HEK293 (cell line): ENCODE data around the gene BOD1.

Source experiments
- CTCF ChIA-PET: fragments of 350-600 bp; formaldehyde crosslinking; extraction: SDS; loops from one replicate; lab custom pipeline; 2021; ENCODE audit warnings: antibody characterized with exemption; lab: Yijun Ruan, JAX
- POLR2A ChIA-PET: fragments of 300-600 bp; formaldehyde crosslinking; extraction: SDS; loops from one replicate; lab custom pipeline; 2020; ENCODE audit warnings: antibody characterized with exemption, inconsistent platforms; lab: Yijun Ruan, JAX
- H3K27ac ChIP-seq: fragments of 200-500 bp; sonication (Bioruptor generic); 2 replicates; pipeline ENCODE4 v1.5.1; 2014; ENCODE audit warnings: low read depth, low read length, control low read depth, inconsistent platforms; ENCODE audit errors: extremely low read depth
- H3K36me3 ChIP-seq, 2 experiments: fragments of 200-500 bp in 1 of 2; sonication (Bioruptor generic) in 1 of 2; 1 replicate in 1 of 2; 2 replicates in 1 of 2; pipeline ENCODE4 v1.5.1; 2014 to 2017; ENCODE audit warnings: inconsistent platforms in 2 of 2, low read length in 2 of 2; ENCODE audit not compliant: control insufficient read depth in 2 of 2, insufficient read depth in 1 of 2
- H3K4me1 ChIP-seq: fragments of 200-500 bp; sonication (Bioruptor generic); 2 replicates; pipeline ENCODE4 v1.5.1; 2014; ENCODE audit warnings: mild to moderate bottlenecking, low read length, inconsistent platforms; ENCODE audit not compliant: control insufficient read depth, insufficient read depth
- H3K4me3 ChIP-seq: 2 replicates; pipeline ENCODE4 v1.5.1; 2011; ENCODE audit warnings: low read depth, mild to moderate bottlenecking, control low read depth, low read length, moderate library complexity
- H3K9me3 ChIP-seq: fragments of 200-500 bp; sonication (Bioruptor generic); 2 replicates; pipeline ENCODE4 v1.5.1; 2014; ENCODE audit warnings: low read depth, low read length, inconsistent platforms; ENCODE audit not compliant: control insufficient read depth, insufficient read depth
- CTCF ChIP-seq: fragments of 450-650 bp; formaldehyde crosslinking; IDR thresholded peaks from 2 replicates; pipeline ENCODE4 v1.5.1; 2016; ENCODE audit warnings: missing biosample characterization, missing genetic modification characterization
- FEZF1 ChIP-seq: fragments of 450-650 bp; formaldehyde crosslinking; IDR thresholded peaks from 2 replicates; pipeline ENCODE4 v1.5.1; 2016; ENCODE audit warnings: missing biosample characterization, missing genetic modification characterization
- GFI1B ChIP-seq: fragments of 450-650 bp; formaldehyde crosslinking; IDR thresholded peaks from 2 replicates; pipeline ENCODE4 v1.5.1; 2016; ENCODE audit warnings: missing biosample characterization, missing genetic modification characterization
- KLF9 ChIP-seq: fragments of 450-650 bp; formaldehyde crosslinking; IDR thresholded peaks from 2 replicates; pipeline ENCODE4 v1.5.1; 2016; ENCODE audit warnings: missing biosample characterization, missing genetic modification characterization, low read depth
- MYNN ChIP-seq: fragments of 450-650 bp; formaldehyde crosslinking; IDR thresholded peaks from 2 replicates; pipeline ENCODE4 v1.5.1; 2016; ENCODE audit warnings: missing biosample characterization, missing genetic modification characterization, borderline replicate concordance
- TRIM28 ChIP-seq: IDR thresholded peaks from 2 replicates; pipeline ENCODE4 v1.6.1; 2011; ENCODE audit warnings: low read length, control low read depth, borderline replicate concordance
- ZNF140 ChIP-seq: fragments of 450-650 bp; formaldehyde crosslinking; IDR thresholded peaks from 2 replicates; pipeline ENCODE4 v1.5.1; 2016; ENCODE audit warnings: missing biosample characterization, missing genetic modification characterization
- ZNF23 ChIP-seq: fragments of 450-650 bp; formaldehyde crosslinking; IDR thresholded peaks from 2 replicates; pipeline ENCODE4 v1.5.1; 2016; ENCODE audit warnings: missing biosample characterization, missing genetic modification characterization, borderline replicate concordance
- ZNF518A ChIP-seq: fragments of 450-650 bp; formaldehyde crosslinking; conservative IDR thresholded peaks from 2 replicates; pipeline ENCODE4 v1.5.1; 2016; ENCODE audit warnings: low read depth, missing biosample characterization, missing genetic modification characterization
- ZNF529 ChIP-seq: fragments of 450-650 bp; formaldehyde crosslinking; IDR thresholded peaks from 2 replicates; pipeline ENCODE4 v1.5.1; 2017; ENCODE audit warnings: missing genetic modification characterization, missing biosample characterization; ENCODE audit not compliant: insufficient replicate concordance
- ZNF530 ChIP-seq: fragments of 450-650 bp; formaldehyde crosslinking; IDR thresholded peaks from 2 replicates; pipeline ENCODE4 v1.5.1; 2016; ENCODE audit warnings: low read depth, missing biosample characterization, missing genetic modification characterization
- ZNF571 ChIP-seq: fragments of 450-650 bp; formaldehyde crosslinking; IDR thresholded peaks from 2 replicates; pipeline ENCODE4 v1.5.0; 2017; ENCODE audit warnings: missing biosample characterization, missing genetic modification characterization
- TF ChIP-seq, protein P1 (sequence below): fragments of 450-650 bp; formaldehyde crosslinking; IDR thresholded peaks from 2 replicates; pipeline ENCODE4 v1.5.1; 2016; ENCODE audit warnings: missing biosample characterization, missing genetic modification characterization
- TF ChIP-seq, protein P2 (sequence below): fragments of 450-650 bp; formaldehyde crosslinking; IDR thresholded peaks from 2 replicates; pipeline ENCODE4 v1.5.1; 2016; ENCODE audit warnings: missing biosample characterization, missing genetic modification characterization, borderline replicate concordance

BOD1 gene

GRCh38 chr5:173646692-173647091 lies 30.2 kb upstream of the BOD1 start (continued):
- TF ChIP-seq FEZF1 (tag by site-specific recombination) (no peak), CTCF (tag by site-specific recombination) (no peak), MYNN (tag by site-specific recombination) (no peak), ZNF518A (no peak)

DNA sequence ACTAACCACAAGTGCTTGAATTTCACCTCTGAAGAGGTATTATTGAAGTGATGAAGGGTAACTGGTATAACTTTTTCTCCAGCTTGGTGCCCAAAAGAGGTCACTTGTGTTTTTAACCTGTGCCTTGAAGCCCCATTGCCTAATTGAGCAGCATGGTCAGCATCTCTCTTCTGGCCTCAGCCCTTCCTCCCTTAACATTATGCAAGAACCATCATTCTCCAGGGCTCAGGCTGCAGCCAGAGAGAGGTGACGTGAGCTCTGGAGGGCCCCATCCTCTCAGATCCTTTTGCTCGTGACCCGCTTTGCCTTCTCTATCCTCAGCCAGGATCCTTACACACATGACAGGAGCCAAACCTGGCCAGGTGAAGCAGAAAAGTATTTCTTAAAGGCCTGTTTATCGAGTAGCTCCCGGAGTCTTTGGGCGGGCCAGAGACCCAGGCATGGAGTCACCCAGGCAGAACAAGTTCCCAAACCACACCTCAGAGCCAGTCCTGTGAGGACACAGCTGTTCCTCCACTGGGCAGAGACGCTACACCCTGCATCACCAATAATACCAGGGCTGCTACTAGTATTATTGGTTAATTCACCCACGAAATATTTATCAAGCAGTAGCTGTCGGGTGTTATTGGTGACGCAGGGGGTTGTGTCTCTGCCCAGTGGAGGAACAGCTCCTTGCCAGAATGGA lies 29.6 kb upstream of the BOD1 start:
- POLR2A ChIA-PET, result no interaction called here

More for the DNA sequence above, 29.6 kb upstream of the BOD1 start:
- Histone ChIP-seq H3K36me3 (no peaks in the 10 kb centered on the region), H3K27ac (no peak overlapping the region), H3K4me3 (no peak overlapping the region), H3K4me1 (no peaks in the 10 kb centered on the region), H3K9me3 (no peaks in the 10 kb centered on the region)
- TF ChIP-seq KLF9 (no peak), TRIM28 (no peak), ZNF23 (tag by site-specific recombination) (no peak), ZNF571 (tag by site-specific recombination) (no peak), ZNF530 (no peak), ZNF140 (tag by site-specific recombination) (no peak), GFI1B (tag by site-specific recombination) (no peak), ZNF529 (tag by site-specific recombination) (no peak)
- TF ChIP-seq, protein P1, sequence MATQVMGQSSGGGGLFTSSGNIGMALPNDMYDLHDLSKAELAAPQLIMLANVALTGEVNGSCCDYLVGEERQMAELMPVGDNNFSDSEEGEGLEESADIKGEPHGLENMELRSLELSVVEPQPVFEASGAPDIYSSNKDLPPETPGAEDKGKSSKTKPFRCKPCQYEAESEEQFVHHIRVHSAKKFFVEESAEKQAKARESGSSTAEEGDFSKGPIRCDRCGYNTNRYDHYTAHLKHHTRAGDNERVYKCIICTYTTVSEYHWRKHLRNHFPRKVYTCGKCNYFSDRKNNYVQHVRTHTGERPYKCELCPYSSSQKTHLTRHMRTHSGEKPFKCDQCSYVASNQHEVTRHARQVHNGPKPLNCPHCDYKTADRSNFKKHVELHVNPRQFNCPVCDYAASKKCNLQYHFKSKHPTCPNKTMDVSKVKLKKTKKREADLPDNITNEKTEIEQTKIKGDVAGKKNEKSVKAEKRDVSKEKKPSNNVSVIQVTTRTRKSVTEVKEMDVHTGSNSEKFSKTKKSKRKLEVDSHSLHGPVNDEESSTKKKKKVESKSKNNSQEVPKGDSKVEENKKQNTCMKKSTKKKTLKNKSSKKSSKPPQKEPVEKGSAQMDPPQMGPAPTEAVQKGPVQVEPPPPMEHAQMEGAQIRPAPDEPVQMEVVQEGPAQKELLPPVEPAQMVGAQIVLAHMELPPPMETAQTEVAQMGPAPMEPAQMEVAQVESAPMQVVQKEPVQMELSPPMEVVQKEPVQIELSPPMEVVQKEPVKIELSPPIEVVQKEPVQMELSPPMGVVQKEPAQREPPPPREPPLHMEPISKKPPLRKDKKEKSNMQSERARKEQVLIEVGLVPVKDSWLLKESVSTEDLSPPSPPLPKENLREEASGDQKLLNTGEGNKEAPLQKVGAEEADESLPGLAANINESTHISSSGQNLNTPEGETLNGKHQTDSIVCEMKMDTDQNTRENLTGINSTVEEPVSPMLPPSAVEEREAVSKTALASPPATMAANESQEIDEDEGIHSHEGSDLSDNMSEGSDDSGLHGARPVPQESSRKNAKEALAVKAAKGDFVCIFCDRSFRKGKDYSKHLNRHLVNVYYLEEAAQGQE (tag by site-specific recombination), result no peak
- TF ChIP-seq, protein P2, sequence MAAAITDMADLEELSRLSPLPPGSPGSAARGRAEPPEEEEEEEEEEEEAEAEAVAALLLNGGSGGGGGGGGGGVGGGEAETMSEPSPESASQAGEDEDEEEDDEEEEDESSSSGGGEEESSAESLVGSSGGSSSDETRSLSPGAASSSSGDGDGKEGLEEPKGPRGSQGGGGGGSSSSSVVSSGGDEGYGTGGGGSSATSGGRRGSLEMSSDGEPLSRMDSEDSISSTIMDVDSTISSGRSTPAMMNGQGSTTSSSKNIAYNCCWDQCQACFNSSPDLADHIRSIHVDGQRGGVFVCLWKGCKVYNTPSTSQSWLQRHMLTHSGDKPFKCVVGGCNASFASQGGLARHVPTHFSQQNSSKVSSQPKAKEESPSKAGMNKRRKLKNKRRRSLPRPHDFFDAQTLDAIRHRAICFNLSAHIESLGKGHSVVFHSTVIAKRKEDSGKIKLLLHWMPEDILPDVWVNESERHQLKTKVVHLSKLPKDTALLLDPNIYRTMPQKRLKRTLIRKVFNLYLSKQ (tag by site-specific recombination), result no peak
- CTCF ChIA-PET, result interaction anchor here (1.1 to 1.7 kb wide), 2 partner anchors 17 to 327 kb away, joined by 3 to 5 read pairs; no protein-coding TSS in a partner anchor
